Cardiac fibroblast (primary cell): ENCODE measurements around the gene SF3A2.

Experiments
- DNase-seq, 2 donors: peaks; one replicate each; pipeline versions ENCODE4 v3.0.0 to v3.0.0-alpha.2; 2010; ENCODE audit warnings: low read depth in 2 of 2
- H3K4me3 ChIP-seq, 2 donors: replicated peaks in 1 of 2; 1 replicate in 1 of 2; 2 replicates in 1 of 2; pipeline ENCODE4 v1.5.1; 2011; ENCODE audit warnings: low read depth in 2 of 2, low read length in 2 of 2, mild to moderate bottlenecking in 2 of 2, moderate library complexity in 1 of 2
- CTCF ChIP-seq: IDR thresholded peaks from one replicate; pipeline ENCODE4 v1.5.1; 2011; ENCODE audit warnings: low read depth, mild to moderate bottlenecking, low read length, inconsistent platforms

The SF3A2 gene

GRCh38 chr19:2274185-2274711, 37.6 kb downstream of the SF3A2 start:
- H3K4me3 ChIP-seq: peak overlapping the region in 1 of 2 donors; percentile 11
- TF ChIP-seq CTCF: no peak

GRCh38 chr19:2274931-2275535, 38.4 kb downstream of the SF3A2 start:
- H3K4me3 ChIP-seq: no peak overlapping the region
- DNase-seq: peak; percentile 75 to 77
- TF ChIP-seq CTCF: peak; percentile 79

More at GRCh38 chr19:2274185-2274711, 37.6 kb downstream of the SF3A2 start:
- no peak for DNase-seq

GRCh38 chr19:2275588-2276428, 39.2 kb downstream of the SF3A2 start:
- no peak overlapping the region for H3K4me3 ChIP-seq
- DNase-seq: no peak
- TF ChIP-seq CTCF: no peak

GRCh38 chr19:2276429-2276986, 39.9 kb downstream of the SF3A2 start:
- no peak for DNase-seq
- H3K4me3 ChIP-seq: no peak overlapping the region
- TF ChIP-seq CTCF: no peak

- no peak for TF ChIP-seq CTCF
- H3K4me3 ChIP-seq: no peak overlapping the region
- DNase-seq: no peak
Measured at GRCh38 chr19:2277138-2277537, 40.5 kb downstream of the SF3A2 start.

- DNase-seq: no peak
- TF ChIP-seq CTCF: no peak
- no peak overlapping the region for H3K4me3 ChIP-seq
Measured at GRCh38 chr19:2278459-2279158, 42.0 kb downstream of the SF3A2 start.
